Neural cell (in vitro differentiated cells): ENCODE measurements around the gene ZNF555.

Experiments
- EZH2 ChIP-seq: fragments of 200-600, 300-800 bp; shearing (Covaris generic), sonication (generic); IDR thresholded peaks from 2 replicates; pipeline ENCODE4 v1.6.1; 2014; ENCODE audit warnings: antibody characterized with exemption, low read length, borderline replicate concordance, mild to moderate bottlenecking; ENCODE audit not compliant: insufficient read depth, poor library complexity, severe bottlenecking
- MXI1 ChIP-seq: fragments of 450-650 bp; conservative IDR thresholded peaks from 2 replicates; pipeline ENCODE4 v1.6.1; 2014; ENCODE audit warnings: antibody characterized with exemption, mild to moderate bottlenecking; ENCODE audit not compliant: poor library complexity, severe bottlenecking
- POLR2AphosphoS5 ChIP-seq: IDR thresholded peaks from 2 replicates; pipeline ENCODE4 v1.6.1; 2012
- RAD21 ChIP-seq: fragments of 450-650 bp; conservative IDR thresholded peaks from 2 replicates; pipeline ENCODE4 v1.6.1; 2014; ENCODE audit warnings: antibody characterized with exemption, mild to moderate bottlenecking, moderate library complexity
- TAF1 ChIP-seq: IDR thresholded peaks from 2 replicates; pipeline ENCODE4 v1.6.1; 2012; ENCODE audit warnings: low read depth
- TF ChIP-seq, protein P1 (sequence below): fragments of 450-650 bp; IDR thresholded peaks from 2 replicates; pipeline ENCODE4 v1.5.1; 2014; ENCODE audit warnings: antibody characterized with exemption, mild to moderate bottlenecking, moderate library complexity; ENCODE audit not compliant: poor library complexity, severe bottlenecking

DNA sequence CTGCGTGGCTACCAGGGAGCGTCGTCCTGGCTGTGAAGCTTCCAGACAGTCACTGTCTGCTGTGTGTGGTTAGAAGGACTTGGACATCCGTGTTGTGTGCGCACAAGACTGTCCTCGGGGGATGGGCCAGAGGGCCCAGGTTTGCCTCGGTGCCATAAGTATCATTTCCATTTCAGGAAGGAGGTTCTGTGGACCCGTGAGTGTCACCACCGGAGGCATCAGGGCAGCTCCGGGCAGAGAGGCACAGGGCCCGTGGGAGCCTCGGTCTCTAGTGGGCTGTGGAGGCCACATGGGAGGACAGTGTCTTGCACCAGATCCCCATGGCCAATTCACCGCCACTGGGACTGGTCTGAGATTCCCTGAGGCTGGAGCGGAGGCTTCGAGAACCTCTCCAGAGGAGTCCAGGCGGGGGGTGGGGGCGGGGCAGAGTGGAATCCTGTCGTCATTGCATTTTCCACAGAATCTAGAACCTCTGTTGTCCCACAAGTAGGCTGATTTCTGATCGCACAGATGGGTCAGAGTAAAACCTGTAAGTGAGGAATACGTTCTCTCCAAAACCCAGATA is 65.4 kb downstream of the ZNF555 start:
- TF ChIP-seq, protein P1, sequence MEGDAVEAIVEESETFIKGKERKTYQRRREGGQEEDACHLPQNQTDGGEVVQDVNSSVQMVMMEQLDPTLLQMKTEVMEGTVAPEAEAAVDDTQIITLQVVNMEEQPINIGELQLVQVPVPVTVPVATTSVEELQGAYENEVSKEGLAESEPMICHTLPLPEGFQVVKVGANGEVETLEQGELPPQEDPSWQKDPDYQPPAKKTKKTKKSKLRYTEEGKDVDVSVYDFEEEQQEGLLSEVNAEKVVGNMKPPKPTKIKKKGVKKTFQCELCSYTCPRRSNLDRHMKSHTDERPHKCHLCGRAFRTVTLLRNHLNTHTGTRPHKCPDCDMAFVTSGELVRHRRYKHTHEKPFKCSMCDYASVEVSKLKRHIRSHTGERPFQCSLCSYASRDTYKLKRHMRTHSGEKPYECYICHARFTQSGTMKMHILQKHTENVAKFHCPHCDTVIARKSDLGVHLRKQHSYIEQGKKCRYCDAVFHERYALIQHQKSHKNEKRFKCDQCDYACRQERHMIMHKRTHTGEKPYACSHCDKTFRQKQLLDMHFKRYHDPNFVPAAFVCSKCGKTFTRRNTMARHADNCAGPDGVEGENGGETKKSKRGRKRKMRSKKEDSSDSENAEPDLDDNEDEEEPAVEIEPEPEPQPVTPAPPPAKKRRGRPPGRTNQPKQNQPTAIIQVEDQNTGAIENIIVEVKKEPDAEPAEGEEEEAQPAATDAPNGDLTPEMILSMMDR, result no peak
- TF ChIP-seq POLR2AphosphoS5 (no peak), RAD21 (no peak), TAF1 (no peak), MXI1 (no peak), EZH2 (no peak)
